Ramos (cell line): ENCODE results near the gene NDUFA13.

ENCODE experiments used
- in situ Hi-C: fragments of 300-500 bp; cut with MboI; formaldehyde crosslinking; loops from one replicate; pipeline ENCODE4 v1.14.3; 2022; ENCODE audit warnings: low sequenced_read_pairs; ENCODE audit not compliant: unreplicated experiment

NDUFA13 gene

GRCh38 chr19:19488875-19489690 is 26.9 kb upstream of the NDUFA13 start:
- in situ Hi-C loops = no loop called here

GRCh38 chr19:19489804-19490204 is 26.2 kb upstream of the NDUFA13 start:
- in situ Hi-C loops = loop anchor here (5.0 to 10.0 kb wide), 2 partner anchors 123 to 305 kb away; no protein-coding TSS in a partner anchor

- in situ Hi-C loops = loop anchor here (5.0 to 10.0 kb wide), 2 partner anchors 123 to 306 kb away; no protein-coding TSS in a partner anchor
Measured at GRCh38 chr19:19490214-19490968, 25.6 kb upstream of the NDUFA13 start.

- in situ Hi-C loops = loop anchor here (5.0 to 10.0 kb wide), 2 partner anchors 124 to 307 kb away; no protein-coding TSS in a partner anchor
Measured at GRCh38 chr19:19491321-19492025, 24.6 kb upstream of the NDUFA13 start.

DNA sequence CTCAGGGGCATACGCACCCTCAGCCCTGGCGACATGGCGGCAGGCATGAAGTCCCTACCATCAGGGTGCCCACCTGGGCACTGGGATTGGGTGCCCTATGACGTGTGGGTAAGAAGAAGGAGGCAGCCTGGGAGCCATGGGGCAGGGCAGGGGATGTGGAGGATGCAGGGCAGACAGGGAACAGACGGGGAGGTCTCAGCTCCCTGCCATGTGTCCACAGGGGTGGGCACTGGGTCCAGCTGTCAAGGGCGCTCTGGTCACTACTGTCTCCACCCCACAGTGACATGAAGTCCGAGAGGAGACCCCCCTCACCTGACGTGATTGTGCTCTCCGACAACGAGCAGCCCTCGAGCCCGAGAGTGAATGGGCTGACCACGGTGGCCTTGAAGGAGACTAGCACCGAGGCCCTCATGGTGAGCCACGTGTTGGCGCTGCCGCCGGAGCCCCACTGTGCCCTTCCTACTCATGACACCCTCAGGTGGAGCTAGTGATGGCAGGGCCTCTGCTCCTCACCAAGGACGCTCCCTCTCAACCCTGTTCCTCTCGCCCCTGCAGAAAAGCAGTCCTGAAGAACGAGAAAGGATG is 23.9 kb upstream of the NDUFA13 start:
- in situ Hi-C loops = loop anchor here (5.0 to 10.0 kb wide), 2 partner anchors 125 to 307 kb away; no protein-coding TSS in a partner anchor

- in situ Hi-C loops = loop anchor here (5.0 to 10.0 kb wide), 2 partner anchors 127 to 309 kb away; no protein-coding TSS in a partner anchor
Measured at GRCh38 chr19:19493841-19494546, 22.0 kb upstream of the NDUFA13 start.

DNA sequence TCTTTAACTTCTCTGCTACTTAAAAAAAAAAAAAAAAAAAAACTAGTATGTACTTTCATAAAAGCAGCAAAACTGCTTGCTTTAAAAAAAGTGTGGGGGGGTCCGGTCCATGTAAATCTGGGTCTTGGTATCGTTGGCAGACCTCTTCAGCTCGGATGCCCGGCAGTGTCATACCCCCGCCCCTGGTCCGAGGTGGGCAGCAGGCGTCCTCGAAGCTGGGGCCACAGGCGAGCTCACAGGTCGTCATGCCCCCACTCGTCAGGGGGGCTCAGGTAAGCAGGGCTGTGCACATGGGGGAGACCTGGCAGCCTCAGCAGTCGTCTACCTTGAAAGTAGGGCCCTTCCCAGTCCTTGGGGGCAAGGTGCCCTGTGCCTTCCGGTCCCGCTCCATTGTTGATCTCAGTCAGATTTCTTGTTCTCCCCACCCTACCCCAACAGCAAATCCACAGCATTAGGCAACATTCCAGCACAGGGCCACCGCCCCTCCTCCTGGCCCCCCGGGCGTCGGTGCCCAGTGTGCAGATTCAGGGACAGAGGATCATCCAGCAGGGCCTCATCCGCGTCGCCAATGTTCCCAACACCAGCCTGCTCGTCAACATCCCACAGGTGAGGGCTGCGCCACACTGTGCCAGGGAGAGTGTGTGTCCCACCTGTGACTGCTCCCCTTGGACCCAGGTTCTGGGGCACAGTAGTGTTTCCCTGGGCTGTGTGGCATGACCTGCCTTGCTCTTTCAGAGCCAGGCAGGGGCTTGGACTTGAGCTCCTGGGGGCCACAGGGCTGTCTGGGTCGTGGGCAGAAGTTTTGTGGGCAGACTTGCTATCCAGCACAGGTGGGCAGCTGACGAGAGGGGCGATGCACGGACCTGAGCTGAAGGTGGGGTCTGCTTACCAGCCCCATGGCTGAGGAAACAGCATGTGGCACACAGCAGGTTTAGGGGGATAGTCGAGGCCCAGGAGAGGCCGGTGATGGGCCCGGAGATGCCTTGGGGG is 20.1 kb upstream of the NDUFA13 start:
- in situ Hi-C loops = loop anchor here (10.0 kb wide), 1 partner anchor 311 kb away; no protein-coding TSS in a partner anchor

- in situ Hi-C loops = loop anchor here (10.0 kb wide), 1 partner anchor 314 kb away; no protein-coding TSS in a partner anchor
Measured at GRCh38 chr19:19498255-19498991, 17.6 kb upstream of the NDUFA13 start.

DNA sequence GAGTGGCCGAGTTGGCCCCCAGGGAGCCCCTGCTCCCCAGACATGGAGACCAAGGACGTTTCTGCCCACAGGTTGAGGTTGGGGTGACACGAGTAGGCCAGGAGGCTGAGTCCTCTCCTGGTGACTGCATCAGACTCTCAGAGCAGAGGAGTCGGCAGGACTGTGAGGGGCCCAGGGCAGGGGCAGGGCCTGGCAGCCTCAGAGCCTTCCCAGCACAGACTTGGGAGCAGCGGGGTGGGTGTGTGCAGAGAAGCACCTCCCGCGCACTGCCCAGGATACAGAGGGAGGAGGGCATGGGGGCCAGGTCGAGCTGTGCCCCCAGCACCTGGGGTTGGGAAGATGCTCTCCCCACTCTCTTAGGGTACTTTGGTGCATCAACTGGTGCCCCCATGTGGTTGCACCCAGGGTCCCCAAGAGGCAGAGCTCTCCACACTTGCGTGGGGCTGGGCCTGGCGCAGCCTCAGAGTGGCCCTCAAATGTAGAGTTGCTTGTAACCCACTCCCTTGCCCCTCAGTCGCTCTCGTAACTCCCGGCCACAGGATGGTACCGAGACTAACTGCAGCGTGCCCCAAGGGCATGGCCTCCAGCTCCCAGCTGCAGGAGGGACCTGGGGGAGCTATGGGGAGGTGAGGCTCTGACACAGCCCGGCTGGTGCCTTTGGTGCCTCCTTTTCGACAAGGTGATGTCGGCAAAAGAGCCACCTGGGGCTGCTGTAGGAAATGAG is 16.6 kb upstream of the NDUFA13 start:
- in situ Hi-C loops = loop anchor here (10.0 kb wide), 1 partner anchor 315 kb away; no protein-coding TSS in a partner anchor

GRCh38 chr19:19500975-19501644 is 14.9 kb upstream of the NDUFA13 start:
- in situ Hi-C loops = no loop called here

- in situ Hi-C loops = no loop called here
Measured at GRCh38 chr19:19501798-19502197, 14.2 kb upstream of the NDUFA13 start.

- in situ Hi-C loops = no loop called here
Measured at GRCh38 chr19:19502281-19502680, 13.7 kb upstream of the NDUFA13 start.

DNA sequence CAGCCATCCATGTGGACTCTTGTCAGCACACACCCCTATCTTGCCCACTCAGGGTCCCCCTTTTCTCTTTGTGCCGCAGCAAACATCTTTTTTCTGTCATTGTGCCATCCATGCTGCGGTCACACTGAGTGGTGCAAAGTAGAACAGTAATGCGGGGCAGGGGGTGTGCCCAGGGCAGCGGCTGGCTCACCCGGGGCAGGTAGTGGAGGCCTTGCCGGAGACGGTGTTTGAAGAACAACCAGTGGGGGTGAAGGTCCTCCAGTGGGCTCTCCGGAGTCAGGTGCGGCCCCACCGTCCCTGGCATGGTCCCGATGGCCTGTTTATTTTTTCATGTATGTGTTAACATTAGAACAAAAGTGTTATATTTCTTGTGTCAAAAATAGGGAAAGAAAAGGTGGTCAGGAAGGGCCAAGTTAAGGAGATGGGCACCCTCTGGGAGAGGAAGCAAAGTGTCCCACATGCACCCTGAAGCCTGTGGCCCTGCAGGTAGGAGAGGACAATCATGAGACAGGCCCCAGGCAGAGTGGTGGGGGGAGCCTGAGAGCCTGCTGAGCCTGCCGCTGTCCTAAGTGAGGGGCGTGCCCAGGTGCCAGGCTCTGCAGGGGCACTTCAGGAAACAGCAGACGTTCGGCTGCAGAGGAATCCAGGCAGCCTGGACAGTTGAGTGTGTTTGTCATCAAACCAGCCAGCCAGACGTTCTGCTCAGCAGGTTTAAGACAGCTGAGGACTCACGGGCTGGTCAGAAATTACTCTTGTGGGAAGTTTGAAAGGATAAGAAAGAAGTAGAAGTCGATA is 13.0 kb upstream of the NDUFA13 start:
- in situ Hi-C loops = no loop called here

DNA sequence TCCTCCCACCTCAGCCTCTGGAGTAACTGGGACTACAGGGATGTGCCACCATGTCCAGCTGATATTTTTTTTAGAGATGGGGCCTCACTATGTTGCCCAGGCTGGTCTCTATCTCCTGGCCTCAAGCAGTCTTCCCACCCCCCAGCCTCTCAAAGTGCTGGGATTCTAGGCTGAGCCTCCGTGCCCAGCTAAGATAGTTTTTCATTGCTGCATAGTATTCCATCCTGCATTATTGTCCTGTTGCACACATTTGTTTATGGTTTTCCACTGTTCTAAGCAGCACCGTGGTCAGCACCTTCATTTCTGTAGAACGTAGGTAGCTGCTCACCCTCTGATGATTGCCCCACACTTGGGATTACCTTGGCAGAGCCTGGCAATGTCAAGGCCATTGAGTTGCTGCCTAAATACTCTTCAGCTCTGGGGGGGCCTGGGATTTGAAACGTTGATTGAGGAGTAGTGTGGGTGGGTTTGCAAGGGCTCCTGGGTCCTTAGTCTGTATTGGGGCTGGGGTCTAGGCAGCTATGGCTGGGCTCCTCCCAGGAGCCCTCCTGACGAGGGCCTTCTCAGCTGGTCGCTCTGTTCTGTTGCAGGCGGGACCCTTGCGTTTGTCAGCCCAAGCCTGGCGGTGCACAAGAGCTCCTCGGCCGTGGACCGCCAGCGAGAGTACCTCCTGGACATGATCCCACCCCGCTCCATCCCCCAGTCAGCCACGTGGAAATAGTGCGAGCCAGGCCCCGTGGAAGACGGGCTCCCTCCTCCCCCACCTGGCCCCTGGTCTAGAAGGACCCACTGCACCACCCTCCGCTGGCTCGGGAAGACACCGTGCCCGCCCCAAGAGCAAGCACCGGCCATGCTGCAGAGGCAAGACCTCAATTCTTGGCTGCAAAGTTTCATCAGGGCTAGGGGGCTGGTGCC is 11.0 kb upstream of the NDUFA13 start:
- in situ Hi-C loops = no loop called here
